Activated naive CD4-positive, alpha-beta T cell treated with anti-CD3 and anti-CD28 coated beads for 36 hours (primary cell): ENCODE results near the gene SYNGR2. TPM values are rescaled to one million over a fixed set of nuclear protein-coding genes. Genes with fewer than 3 reads are reported as not detected.
A peak's percentile ranks its signal among the peaks of the same experiment; 100 is the strongest.
"Not testable (repeated sequence)": the region's sequence is repeated elsewhere in the genome, so short reads cannot be mapped to it uniquely, and the experiment has no call there.

Experiments
- CTCF ChIA-PET: fragments of 350-600 bp; sonication (Branson Sonifier 250); formaldehyde crosslinking; loops from one replicate; lab custom pipeline; 2021; ENCODE audit warnings: antibody characterized with exemption; lab: Charles Lee
- DNase-seq: peaks from one replicate; pipeline ENCODE4 v3.0.0-alpha.2; 2020
- H3K27ac Mint-ChIP-seq: one replicate; pipeline ENCODE4 v1.8.0; 2021; ENCODE audit warnings: mild to moderate bottlenecking, mixed read lengths
- H3K27me3 Mint-ChIP-seq: one replicate; pipeline ENCODE4 v1.8.0; 2021; ENCODE audit warnings: low read depth, mixed read lengths
- H3K36me3 Mint-ChIP-seq: one replicate; pipeline ENCODE4 v1.8.0; 2021; ENCODE audit warnings: low read depth, mixed read lengths
- H3K4me1 Mint-ChIP-seq: one replicate; pipeline ENCODE4 v1.8.0; 2021; ENCODE audit warnings: low read depth, mixed read lengths
- H3K4me3 Mint-ChIP-seq: one replicate; pipeline ENCODE4 v1.8.0; 2021; ENCODE audit warnings: mild to moderate bottlenecking, moderate library complexity, mixed read lengths
- H3K9me3 Mint-ChIP-seq: one replicate; pipeline ENCODE4 v1.8.0; 2021; ENCODE audit warnings: mixed read lengths
- intact Hi-C: fragments of 100-400 bp; cut with micrococcal nuclease; formaldehyde crosslinking; loops from one replicate; pipeline ENCODE4 v1.15.1; 2023
- total RNA-seq, 2 experiments: library from RNA; stranded (reverse); gene quantifications; one replicate each; pipeline ENCODE4 v1.2.3, GENCODE V29; 2021

The SYNGR2 gene
- total RNA-seq, 2 experiments from 2014 or later, result 96.3 to 103 TPM

DNA sequence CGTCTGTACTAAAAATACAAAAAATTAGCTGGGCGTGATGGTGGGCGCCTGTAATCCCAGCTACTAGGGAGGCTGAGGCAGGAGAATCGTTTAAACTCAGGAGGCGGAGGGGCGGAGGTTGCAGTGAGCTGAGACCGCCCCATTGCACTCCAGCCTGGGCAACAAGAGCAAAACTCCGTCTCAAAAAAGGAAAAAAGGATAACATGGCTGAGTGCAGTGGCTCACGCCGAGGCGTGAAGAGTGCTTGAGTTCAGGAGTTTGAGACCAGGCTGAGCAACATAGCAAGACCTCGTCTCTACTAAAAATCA, 28.6 kb upstream of the SYNGR2 start:
- Mint-ChIP-seq H3K4me1 (peaks cover 65% of the 10 kb centered on the region), H3K27ac (peak overlapping the region; percentile 28), H3K36me3 (peaks cover 26% of the 10 kb centered on the region)
- H3K9me3 Mint-ChIP-seq, DNase-seq, H3K4me3 Mint-ChIP-seq, H3K27me3 Mint-ChIP-seq: not testable (repeated sequence)
- intact Hi-C loops, result loop anchor here (1.0 to 10.0 kb wide), 4 partner anchors 29 to 635 kb away; partner anchors contain the start of genes AFMID, SYNGR2 and TK1
- CTCF ChIA-PET, result interaction anchor here (0.8 to 7.9 kb wide), 6 partner anchors 12 to 112 kb away, joined by 3 to 100 read pairs (median 4); partner anchors contain the start of genes AFMID and TK1

DNA sequence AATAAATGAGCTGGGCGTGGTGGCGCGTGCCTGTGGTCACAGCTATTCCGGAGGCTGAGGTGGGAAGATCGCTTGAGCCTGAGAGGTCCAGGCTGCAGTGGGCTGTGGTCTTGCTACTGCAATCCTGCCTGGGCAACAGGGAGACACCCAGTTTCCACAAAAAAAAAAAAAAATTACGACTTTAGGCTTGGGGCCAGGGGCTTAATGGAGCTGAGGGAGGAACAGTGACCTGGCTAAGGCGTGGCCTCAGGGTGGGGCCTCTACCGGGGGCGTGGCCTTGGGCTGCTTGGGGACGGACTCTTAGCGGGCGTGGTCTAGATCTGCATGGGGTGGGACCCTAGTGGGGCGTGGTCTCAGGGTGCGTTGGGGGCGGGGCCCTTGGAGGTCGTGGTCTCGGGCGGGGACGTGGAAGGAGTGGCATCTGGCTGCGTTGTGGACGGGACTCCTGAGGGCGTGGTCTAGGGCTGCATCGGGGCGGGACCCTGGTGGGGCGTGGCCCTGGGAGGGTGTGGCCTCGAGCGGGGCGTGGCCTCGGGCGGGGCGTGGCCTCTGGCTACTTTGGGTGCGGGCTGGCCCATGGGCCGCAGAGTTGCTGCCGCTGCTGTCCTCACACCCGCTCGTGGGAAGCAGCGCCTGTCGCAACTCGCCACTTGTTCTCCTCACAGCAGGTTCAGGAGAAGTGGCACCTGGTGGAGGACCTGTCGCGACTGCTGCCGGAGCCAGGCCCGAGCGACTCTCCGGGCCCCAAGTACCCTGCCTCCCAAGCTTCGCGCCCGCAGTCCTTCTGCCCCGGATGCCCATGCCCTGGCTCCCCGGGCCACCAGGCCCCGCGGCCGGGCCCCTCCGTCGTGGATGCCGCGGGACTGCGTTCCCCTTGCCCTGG, 28.0 kb upstream of the SYNGR2 start:
- intact Hi-C loops, result loop anchor here (1.0 to 2.0 kb wide), 3 partner anchors 28 to 47 kb away; partner anchors contain the start of genes AFMID, SYNGR2 and TK1
- H3K9me3 Mint-ChIP-seq, result no peaks in the 10 kb centered on the region
- H3K27me3 Mint-ChIP-seq, result no peaks in the 10 kb centered on the region
- peaks cover 63% of the 10 kb centered on the region for H3K4me1 Mint-ChIP-seq
- DNase-seq, result peak; percentile 96
- peaks cover 22% of the 10 kb centered on the region for H3K36me3 Mint-ChIP-seq
- CTCF ChIA-PET, result interaction anchor here (0.6 to 7.9 kb wide), 6 partner anchors 13 to 120 kb away, joined by 3 to 100 read pairs (median 4); no protein-coding TSS in a partner anchor
- peak overlapping the region; percentile 40 for H3K4me3 Mint-ChIP-seq
- peak overlapping the region; percentile 28 for H3K27ac Mint-ChIP-seq

DNA sequence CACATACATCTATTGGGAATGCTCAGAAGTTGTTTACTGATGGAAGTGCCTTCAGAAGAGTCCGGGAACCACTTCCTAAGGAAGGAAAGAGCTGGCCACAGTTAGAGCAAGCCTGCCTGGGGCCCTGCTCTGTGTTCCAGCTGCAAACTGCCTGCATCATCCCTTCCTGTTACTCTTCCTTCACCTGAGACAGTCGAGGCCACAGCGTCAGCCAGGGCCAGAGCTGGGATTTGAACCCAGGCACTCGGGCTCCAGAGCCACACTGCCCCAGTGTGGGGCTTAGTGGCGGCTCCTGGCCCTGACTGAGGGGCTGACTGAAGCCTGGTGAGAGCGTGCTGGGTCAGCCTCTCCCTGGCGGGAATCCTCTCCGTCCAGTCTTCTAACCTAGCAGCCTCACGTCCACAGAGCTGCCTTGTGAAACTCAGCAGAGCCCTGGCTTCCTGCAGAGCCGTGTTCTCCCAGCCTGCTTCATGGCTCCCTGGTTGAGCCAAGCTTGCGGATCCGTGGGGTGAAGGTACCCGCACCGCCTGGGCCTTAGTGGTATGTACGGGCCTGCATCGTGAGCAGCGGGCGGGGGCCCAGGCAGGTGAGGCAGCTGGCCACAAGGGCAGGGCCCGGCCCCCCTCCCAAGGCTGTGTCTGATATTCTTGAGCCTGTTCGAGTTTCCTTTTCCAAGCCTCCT, 26.8 kb upstream of the SYNGR2 start:
- intact Hi-C loops, result loop anchor here (2.0 kb wide), 1 partner anchor 27 kb away; the partner anchor contains the start of gene SYNGR2
- Mint-ChIP-seq H3K36me3 (peaks cover 11% of the 10 kb centered on the region), H3K4me1 (peaks cover 57% of the 10 kb centered on the region), H3K4me3 (no peak overlapping the region), H3K27me3 (no peaks in the 10 kb centered on the region), H3K9me3 (no peaks in the 10 kb centered on the region), H3K27ac (peak overlapping the region; percentile 46)
- CTCF ChIA-PET, result no interaction called here
- DNase-seq, result no peak

DNA sequence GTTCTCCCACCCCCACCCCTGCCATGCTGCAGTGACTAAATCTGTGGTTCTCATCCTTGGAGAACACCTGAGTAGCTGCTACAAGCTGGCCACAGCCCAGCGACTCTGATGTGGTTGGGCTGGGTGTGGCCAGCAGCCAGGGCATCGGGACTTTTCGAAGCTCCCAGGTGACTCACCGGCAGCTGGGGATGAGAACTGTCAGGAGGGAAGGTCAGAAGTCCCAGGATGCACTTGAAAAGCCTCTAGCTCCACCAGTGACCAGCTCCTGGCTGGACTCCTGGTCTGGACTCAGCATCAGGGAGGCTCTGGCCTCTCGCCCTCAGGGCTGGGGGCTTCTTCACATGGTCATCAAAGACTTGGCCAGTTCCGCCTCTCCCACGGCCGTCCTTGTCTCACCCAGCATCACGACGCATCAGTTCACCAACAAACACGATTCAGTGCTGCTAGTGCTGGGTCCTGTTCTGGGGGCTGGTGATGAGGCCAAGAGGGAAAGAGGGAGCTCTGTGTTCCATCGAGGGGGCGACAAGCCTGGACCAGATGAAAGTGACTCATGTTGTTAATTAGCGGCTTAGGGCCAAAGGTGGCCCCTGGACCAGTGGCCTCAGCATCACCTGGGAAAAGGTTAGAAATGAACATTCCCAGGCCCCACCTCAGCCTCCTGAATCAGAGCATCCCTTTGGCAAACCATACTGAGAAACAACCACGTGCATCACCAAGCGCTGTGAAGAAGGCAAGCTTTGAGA, 26.1 kb upstream of the SYNGR2 start:
- intact Hi-C loops, result no loop called here
- DNase-seq, result no peak
- Mint-ChIP-seq H3K4me3 (no peak overlapping the region), H3K9me3 (no peaks in the 10 kb centered on the region), H3K4me1 (peaks cover 57% of the 10 kb centered on the region), H3K36me3 (peaks cover 5% of the 10 kb centered on the region), H3K27me3 (no peaks in the 10 kb centered on the region), H3K27ac (peak overlapping the region; percentile 46)
- CTCF ChIA-PET, result no interaction called here

DNA sequence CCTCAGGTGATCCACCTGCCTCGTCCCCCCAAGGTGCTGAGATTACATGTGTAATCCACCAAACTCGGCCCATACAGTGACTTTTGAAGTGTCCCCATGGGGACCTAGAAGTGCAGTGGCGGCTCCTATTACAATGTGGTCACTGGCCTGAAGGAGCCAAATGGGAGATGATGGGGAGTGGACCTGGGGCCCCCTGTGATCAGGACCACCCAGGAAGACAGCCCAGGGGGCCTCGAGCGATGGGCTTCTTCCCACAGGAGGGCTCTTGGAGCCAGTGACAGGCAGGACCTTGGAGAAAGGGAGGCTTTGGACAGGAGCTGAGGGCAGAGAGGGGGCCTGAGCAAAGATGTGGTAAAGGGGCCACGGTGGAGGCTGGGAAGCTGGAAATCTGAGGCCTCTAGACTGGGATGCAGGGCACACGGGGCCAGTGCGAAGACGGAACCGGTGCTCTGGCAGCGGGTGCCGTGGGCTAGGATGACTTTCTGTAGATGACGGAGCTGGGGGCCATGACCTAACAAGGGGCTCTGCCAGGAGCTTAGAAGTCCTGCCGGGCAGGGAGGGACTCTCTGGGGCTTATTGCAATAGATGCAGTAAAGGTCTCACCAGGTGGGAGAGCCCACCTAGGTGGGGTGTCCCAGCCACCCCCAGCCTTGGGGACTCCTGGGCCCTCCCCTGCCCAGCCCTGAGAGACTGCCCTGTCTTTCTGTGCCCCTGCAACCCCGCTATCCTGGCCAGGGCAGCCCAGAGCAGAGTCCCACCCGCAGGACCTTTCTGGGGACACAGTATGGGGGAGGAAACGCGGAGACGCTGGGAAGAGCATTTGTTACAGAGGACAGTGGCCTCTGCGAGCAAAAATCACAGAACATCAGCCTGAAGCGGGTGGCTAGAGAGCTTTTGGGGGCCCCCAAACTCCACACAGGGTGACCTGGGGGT, 24.9 kb upstream of the SYNGR2 start:
- no peak for DNase-seq
- Mint-ChIP-seq H3K4me3 (no peak overlapping the region), H3K27me3 (no peaks in the 10 kb centered on the region), H3K9me3 (no peaks in the 10 kb centered on the region), H3K4me1 (peaks cover 55% of the 10 kb centered on the region), H3K36me3 (peaks cover 3% of the 10 kb centered on the region), H3K27ac (no peak overlapping the region)
- CTCF ChIA-PET, result interaction anchor here (0.6 to 1.2 kb wide), 3 partner anchors 8 to 205 kb away, joined by 4 to 5 read pairs (median 4); no protein-coding TSS in a partner anchor
- intact Hi-C loops, result no loop called here

DNA sequence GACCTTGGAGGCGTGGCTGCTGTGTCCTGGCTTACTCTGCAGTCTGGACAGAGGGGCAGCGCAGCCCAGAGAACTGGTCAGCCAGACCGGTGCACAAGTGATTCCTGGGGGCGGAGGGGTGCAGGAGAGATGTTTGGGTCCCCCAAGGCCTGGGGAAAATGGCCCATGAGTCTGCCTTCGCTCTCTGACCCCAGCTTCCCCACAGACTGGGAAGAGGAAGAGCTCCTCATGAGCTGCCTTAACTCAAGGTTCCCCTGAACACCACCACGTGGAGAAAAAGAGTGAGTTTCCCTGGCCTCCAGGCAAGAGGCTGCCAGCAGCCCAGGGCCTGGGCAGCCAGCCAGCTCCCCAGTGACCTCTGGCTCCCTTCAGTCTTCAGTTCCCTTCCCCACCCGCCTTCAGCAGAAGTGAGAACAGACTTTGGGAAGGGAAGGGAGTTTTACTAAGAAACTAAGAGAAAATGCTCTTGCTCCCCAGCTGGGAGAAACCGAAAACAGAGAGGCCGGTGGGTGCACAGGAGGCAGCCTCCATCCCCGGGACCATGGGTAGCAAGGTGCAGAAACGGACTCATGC, 24.1 kb upstream of the SYNGR2 start:
- intact Hi-C loops, result no loop called here
- Mint-ChIP-seq H3K4me3 (no peak overlapping the region), H3K27me3 (no peaks in the 10 kb centered on the region), H3K4me1 (peaks cover 53% of the 10 kb centered on the region), H3K9me3 (no peaks in the 10 kb centered on the region), H3K27ac (no peak overlapping the region), H3K36me3 (peaks cover 2% of the 10 kb centered on the region)
- DNase-seq, result no peak
- CTCF ChIA-PET, result interaction anchor here (0.6 to 1.2 kb wide), 4 partner anchors 9 to 204 kb away, joined by 3 to 5 read pairs (median 4); no protein-coding TSS in a partner anchor

DNA sequence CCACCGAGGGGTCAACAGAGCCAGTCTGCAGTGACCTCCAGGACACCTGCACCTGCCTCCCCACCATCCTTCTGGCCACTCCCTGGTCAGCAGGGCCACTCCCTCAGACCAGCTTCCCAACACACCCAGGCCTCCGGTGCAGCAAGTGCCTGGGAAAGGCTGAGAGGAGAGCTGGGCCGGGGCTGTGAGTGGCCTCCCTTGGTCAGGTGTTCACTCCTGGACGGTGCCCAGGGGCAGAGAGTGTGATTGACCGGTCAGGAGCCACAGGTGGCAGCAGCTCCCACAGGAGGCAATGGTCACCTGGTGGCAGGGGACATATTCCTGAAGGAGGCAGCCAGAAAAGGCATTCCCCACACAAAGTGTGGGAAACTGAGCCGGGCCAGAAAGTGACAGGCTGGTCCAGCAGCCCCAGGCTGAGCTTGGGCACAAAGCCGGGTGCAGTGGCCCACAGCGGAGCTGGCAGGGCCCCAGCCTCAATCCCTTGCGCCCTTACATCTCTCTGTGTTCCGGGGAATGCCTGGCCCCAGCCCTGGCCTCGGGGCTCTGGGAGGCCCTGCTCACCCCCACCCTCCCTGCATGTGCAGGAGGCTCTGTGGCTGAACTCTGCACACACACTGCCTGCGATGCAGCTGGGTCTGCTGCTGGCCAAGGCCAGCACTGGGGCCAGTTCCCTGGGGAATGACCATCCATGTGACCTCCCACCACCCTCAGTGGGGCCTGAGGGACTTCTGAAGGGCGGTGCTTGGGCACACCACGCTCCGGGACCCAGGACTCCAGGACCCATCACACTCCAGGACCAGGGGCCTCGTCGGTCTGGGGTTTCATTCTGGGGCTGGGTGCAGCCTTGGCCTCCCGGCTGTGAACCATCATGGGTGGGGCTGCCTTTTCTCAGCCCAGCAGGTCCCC, 23.4 kb upstream of the SYNGR2 start:
- H3K36me3 Mint-ChIP-seq, result peaks cover 1% of the 10 kb centered on the region
- no peak overlapping the region for H3K4me3 Mint-ChIP-seq
- H3K27me3 Mint-ChIP-seq, result no peaks in the 10 kb centered on the region
- H3K9me3 Mint-ChIP-seq, result no peaks in the 10 kb centered on the region
- no peak for DNase-seq
- peaks cover 48% of the 10 kb centered on the region for H3K4me1 Mint-ChIP-seq
- H3K27ac Mint-ChIP-seq, result no peak overlapping the region
- CTCF ChIA-PET, result interaction anchor here (0.8 to 1.2 kb wide), 3 partner anchors 10 to 32 kb away, joined by 3 to 5 read pairs (median 4); no protein-coding TSS in a partner anchor
- intact Hi-C loops, result no loop called here

DNA sequence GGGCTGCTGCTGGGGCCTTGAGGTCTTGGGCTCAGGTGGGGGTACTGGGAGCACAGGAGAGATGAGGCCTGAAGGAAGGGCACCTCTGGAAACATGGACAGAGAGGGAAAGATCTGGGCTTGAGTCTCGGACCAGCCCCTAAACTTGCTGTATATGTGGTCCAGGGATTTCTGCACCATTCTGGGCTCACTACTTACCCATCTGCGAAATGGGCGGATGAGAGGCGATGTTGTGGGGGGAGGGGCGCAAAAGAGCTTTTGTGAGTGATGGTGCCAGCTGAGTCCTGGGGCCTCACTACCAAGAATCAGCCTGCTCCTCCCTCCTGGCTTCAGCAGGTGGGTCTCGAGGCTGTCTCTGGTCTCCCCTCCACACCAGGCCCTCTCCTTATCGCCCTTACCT, 21.9 kb upstream of the SYNGR2 start:
- Mint-ChIP-seq H3K27me3 (no peaks in the 10 kb centered on the region), H3K9me3 (no peaks in the 10 kb centered on the region), H3K4me1 (peaks cover 40% of the 10 kb centered on the region), H3K27ac (no peak overlapping the region), H3K36me3 (no peaks in the 10 kb centered on the region), H3K4me3 (no peak overlapping the region)
- no peak for DNase-seq
- intact Hi-C loops, result no loop called here
- CTCF ChIA-PET, result interaction anchor here (1.0 to 1.1 kb wide), 3 partner anchors 11 to 61 kb away, joined by 3 to 4 read pairs (median 3); no protein-coding TSS in a partner anchor

DNA sequence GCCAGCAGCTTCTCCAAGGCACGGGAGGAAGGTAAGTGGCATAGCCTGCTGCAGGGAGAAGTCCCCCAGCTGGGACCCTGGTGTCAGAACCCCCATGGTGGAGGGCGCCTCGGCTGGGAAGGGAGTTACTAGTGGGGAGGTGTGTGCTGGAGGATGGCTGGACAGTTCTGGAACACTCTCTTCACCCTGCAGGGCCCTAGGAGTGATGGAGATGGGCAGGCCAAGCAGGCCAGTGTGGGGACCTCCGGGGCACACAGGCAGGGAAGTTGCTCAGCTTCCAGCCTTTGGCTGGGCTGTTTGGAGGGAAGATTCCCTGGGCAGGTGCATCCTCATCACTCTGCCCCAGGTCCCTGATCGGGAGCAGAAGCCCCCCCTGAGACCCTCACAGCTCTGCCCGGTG, 21.5 kb upstream of the SYNGR2 start:
- Mint-ChIP-seq H3K9me3 (no peaks in the 10 kb centered on the region), H3K4me1 (peaks cover 37% of the 10 kb centered on the region), H3K27ac (peak overlapping the region; percentile 40), H3K27me3 (no peaks in the 10 kb centered on the region), H3K36me3 (no peaks in the 10 kb centered on the region), H3K4me3 (no peak overlapping the region)
- DNase-seq, result no peak
- intact Hi-C loops, result no loop called here
- CTCF ChIA-PET, result interaction anchor here (1.0 to 1.1 kb wide), 3 partner anchors 11 to 62 kb away, joined by 3 to 4 read pairs (median 3); no protein-coding TSS in a partner anchor
